Activated CD4-positive, alpha-beta T cell treated with anti-CD3 and anti-CD28 coated beads, Interleukin-2, amount 50 U/mL, for 48 hours (primary cell): Measurements from ENCODE around the gene SEMA7A.
"Not testable (repeated sequence)": the region's sequence is repeated elsewhere in the genome, so short reads cannot be mapped to it uniquely, and the experiment has no call there.

Source experiments
- DNase-seq, 2 experiments: peaks; one replicate each; pipeline ENCODE4 v3.0.0-alpha.2; 2020

The SEMA7A gene

GRCh38 chr15:74370471-74370870 is 63.3 kb downstream of the SEMA7A start:
- DNase-seq, result no peak

- DNase-seq, result no peak
Measured at GRCh38 chr15:74369756-74370155, 64.0 kb downstream of the SEMA7A start.

DNA sequence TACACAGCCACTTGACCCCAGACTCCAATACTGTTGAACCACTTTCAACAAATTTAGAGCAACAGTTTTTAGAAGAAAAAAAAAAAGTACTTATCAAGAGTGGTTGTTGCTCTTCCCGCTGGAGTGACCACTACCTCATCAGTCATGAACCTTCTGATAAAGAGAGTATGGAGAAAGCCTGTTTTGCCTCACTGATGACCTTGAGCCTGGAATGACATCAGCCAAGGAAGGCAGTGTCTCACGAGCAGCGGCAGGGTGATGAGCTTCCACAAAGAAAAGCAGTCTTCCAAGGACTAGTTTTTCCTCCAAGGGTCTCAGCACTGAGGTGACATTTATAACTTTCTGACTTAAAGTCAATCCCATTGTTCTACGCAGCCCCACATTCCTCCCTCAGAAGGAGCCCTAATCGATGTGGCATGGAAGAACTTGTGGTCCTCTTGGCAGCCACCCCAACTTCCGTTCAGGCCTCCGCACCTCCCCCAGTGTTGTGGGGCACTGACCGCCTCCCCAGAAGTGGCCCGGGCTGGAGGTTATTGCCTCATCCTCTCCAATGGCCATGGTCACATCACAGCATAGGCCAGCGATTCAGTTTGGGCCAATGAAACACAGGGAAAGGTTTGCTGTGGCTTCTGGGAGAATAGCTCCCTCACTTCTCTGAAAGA is 64.5 kb downstream of the SEMA7A start:
- no peak for DNase-seq

DNA sequence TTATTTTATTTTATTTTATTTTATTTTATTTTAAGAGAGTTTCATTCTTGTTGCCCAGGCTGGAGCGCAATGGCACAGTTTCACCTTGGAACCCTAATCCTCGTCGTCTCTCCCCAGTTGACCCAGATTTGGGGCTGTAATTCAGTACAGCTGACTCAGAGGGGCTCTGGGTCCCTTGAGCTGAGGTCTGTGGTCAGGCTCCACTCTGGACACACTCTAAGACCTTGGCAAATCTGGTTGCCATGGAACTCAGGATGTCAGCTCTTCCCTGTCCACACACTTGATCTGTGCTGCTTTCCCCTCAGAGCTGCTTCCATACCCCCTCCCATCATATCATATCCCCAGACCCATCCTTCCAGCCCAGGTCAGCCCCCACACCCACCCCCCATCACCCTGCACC is 65.6 kb downstream of the SEMA7A start:
- DNase-seq, result no peak

DNA sequence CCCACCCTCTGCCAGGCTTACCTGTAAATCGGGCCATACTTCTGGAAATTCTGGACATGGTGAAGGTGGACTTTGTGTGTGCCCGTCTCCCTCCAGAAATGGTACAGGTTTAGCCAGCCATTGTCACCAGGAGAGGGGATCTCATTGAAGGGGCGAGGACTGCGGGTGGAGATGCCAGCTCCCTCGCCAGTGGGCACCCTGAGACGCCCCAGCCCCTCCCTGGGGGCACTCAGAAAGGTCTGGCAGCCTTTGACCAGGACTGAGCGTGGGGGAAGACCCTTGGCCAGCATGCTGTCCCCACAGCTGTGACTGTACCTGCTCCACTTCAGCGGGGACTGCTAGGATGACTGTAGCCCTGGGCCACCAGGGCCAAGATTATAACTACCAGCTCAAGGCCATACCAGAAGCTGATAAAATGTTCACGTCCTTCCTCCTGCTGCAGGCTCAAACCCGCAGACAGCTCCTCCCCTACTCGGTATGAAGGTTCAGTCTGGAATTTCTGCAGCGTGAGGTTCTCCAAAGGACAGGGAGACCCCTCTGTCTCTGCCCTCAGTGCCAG is 66.4 kb downstream of the SEMA7A start, which contains the start of gene CYP11A1:
CYP11A1 (minus strand) TSS at position 351 of the 559 bp plus-strand sequence; CDS start at position 290, 61 bp downstream.
- no peak for DNase-seq

- DNase-seq, result peak in 1 of 2 experiments; percentile 21
Measured at GRCh38 chr15:74365598-74366445, 67.9 kb downstream of the SEMA7A start.

DNA sequence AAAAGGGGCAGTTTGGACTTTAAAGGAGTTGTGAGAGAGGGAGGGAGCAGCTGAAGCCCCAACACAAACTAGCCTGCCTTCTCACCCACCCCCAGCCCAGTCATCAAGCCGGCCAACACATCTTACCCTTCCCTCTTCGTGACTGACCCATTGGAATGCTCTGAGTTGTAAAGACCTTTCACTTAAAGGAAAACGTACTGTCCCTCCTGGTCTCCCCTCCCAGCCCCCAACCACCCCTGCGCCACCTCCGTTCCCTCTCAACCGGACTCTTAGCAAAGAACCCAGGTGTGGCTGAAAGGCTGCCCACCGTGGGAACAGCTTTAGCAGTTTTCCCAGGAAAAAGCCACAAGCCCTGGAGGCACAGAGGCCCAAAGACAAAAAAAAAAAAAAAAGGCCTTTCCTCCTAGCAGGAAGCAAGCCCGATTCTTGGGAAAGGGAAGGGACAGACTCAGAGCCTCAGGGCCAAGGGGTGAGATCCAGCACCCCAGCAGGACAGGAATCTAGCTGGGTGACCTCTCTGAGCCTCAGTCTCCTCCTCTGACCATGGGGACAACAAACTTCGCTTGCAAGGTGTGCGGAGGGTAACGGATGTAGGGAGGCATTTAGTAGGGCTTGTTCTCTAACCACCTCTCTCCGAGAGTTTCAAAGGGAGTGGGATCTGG is 68.7 kb downstream of the SEMA7A start:
- no peak for DNase-seq

DNA sequence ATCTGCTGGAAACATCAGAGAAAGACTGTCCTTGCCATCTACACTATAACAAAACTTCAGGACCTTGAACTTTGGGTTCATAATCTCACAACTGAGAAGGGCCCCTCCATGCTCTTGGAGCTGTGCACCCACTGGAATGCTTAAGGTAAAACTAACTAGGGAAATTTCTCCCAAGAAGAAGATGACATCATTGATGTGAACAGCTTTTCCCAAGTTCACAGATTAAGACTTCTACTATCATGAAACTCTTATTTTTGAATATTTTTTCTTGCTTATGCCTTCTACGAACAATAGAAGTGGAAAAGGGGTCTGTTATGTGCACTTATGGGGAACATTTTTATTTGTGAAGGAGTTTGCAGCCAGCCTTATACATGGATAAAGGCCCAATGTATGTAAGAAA is 71.3 kb downstream of the SEMA7A start:
- no peak for DNase-seq

GRCh38 chr15:74360855-74361254 is 72.9 kb downstream of the SEMA7A start:
- not testable (repeated sequence) for DNase-seq

- DNase-seq, result not testable (repeated sequence)
Measured at GRCh38 chr15:74359376-74359775, 74.4 kb downstream of the SEMA7A start.
